Measurements from ENCODE around the gene MINDY2.
"Not testable (repeated sequence)": the region's sequence is repeated elsewhere in the genome, so short reads cannot be mapped to it uniquely, and the experiment has no call there.

MINDY2 gene

DNA sequence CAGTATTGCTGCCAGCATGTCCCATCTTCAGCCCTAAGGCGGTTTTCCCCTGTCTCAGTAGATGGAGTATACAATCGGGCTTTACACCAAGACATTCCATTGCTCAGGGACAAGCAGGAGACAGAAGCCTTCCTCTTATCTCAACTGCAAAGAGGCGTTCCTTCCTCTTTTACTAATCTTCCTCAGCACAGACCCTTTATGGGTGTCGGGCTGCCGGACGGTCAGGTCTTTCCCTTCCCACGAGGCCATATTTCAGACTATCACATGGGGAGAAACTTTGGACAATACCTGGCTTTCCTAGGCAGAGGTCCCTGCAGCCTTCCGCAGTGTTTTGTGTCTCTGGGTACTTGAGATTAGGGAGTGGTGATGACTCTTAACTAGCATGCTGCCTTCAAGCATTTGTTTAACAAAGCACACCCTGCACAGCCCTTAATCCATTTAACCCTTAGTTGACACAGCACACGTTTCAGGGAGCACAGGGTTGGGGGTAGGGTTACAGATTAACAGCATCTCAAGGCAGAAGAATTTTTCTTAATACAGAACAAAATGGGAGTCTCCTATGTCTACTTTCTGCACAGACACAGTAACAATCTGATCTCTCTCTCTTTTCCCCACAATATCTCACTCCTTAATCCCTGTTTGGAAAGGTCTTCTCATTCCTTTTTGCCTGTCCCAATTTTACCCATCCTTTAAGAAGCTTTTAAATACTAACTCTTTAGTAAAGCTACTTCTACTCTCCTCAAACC, 62.8 kb downstream of the MINDY2 start:
- not testable (repeated sequence) for DNase-seq

DNA sequence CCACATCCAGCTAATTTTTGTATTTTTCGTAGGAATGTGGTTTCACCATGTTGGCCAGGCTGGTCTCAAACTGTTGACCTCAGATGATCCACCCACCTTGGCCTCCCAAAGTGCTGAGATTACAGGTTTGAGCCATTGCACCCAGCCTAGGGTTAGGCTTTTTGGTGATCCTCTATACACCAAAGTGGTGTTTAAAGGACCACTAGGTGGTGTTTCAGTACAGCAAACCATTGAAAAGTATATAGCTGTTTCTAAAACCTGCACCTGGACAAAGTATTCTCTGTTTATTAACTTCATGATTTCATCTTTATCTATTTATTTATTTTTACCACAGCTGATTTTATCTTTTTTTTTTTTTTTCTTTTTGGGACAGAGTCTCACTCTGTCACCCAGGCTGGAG, 68.4 kb downstream of the MINDY2 start:
- DNase-seq: no peak

DNA sequence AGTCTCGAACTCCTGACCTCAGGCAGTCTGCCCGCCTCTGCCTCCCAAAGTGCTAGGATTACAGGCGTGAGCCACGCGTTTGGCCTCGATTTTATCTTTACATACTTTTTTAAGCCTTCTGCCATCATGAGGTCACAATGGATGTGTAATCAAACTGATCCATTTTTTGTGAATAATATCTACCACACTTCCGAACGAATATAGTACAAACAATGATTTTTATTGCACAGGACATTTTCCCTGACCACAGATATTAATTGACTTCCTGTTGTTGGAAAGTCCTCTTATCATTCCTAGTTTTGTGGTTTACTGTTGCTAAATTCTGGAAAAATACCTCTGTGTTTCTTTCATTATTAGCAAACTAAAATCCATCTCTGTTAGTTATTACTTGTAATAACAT, 68.9 kb downstream of the MINDY2 start:
- no peak for DNase-seq

DNA sequence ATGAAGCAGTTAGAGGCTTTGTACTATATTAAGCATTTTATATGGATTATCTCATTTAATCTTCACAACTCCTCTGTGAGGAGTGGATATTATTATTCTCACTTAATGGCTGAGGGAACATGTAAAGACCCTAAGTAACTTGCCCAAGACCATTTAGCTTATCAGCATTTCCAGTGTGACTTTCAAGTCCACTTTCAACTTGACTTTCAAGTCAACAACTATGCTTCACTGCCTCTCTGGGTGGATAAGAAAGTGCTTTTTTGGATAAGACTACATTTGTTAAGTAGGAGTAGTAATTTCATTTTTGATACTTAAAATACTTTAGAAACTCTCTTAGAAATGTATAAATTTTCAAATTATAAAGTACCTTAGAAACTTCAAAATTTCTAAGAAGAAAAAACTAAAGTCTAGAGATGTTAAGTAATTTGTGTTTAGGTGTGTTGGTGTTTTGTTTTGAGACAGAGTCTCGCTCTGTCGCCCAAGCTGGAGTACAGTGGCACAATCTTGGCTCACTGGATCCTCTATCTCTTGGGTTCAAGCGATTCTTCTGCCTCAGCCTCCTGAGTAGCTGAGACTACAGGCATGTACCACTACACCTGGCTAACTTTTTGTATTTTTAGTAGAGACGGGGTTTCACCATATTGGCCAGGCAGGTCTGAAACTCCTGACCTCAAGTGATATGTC, 71.8 kb downstream of the MINDY2 start:
- DNase-seq: no peak

DNA sequence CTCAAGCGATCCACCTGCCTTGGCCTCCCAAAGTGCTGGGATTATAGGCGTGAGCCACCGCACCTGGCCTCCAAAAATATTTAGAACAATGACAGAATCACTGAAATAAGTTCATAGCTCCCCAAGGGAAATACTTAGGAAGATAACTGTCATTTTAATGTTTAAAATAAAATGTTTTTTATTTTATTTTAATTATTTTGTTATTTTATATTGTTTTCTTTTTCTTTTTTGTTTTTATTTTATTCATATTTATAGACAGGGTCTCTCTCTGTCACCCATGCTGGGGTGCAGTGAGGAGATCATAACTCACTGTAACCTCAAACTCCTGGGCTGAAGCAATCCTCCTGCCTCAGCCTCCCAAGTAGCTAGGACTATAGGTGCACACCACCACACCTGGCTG, 80.1 kb downstream of the MINDY2 start:
- not testable (repeated sequence) for DNase-seq

DNA sequence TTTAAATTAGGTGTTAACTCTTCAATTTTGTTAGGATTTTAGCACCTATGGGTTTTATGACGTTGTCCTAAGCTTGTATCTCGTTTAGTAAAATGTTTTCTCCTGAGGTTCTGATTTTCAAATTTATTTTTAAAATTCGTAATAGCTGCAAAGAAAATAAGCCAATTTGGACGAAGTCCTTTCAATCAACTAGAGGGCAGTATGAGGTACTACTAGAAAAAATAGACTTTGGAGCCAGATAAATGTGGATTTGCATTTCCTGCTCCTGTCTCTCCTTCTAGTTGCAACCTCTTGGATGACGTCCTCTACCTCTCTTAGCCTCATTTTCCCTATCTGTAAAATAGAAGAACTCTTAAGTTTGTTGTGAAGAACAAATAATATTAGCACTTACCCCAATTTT, 81.2 kb downstream of the MINDY2 start:
- DNase-seq: no peak

DNA sequence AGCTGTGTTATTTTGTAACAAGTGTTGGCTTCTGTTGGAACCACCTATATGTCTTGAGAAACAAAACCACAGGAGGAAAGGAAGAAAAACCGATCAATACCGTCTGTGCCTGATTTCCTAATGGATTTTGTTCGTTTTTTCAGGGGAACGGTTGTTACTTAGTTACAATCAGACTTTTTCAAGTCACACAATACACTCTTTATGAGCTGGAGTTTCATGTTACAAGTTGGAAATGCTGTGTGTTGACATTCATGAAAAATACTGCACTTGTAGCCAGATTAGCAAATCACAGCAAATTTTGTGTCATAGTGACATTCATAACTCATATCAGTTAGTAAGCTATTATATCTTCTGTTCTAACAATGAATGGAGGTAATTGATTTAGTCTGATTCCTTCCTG, 83.5 kb downstream of the MINDY2 start:
- no peak for DNase-seq

DNA sequence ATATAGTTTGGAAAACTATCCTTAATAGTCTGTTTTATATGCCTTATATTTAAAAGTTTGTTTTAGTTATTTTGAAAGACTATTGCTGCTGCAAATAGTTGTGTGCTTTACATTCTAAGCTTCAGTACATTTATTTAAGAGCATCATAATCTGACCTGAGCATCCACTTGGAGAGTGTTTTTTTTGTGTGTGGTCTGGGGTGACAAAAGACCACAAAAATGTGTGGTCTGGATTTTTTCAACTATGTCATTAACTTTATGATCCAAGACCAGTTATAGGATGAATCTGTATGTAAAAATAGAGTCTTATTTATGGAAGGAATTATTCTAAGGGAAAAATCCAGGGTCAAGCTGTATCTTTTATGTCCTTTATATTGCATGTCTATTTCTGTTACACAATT, 85.0 kb downstream of the MINDY2 start:
- no peak for DNase-seq

DNA sequence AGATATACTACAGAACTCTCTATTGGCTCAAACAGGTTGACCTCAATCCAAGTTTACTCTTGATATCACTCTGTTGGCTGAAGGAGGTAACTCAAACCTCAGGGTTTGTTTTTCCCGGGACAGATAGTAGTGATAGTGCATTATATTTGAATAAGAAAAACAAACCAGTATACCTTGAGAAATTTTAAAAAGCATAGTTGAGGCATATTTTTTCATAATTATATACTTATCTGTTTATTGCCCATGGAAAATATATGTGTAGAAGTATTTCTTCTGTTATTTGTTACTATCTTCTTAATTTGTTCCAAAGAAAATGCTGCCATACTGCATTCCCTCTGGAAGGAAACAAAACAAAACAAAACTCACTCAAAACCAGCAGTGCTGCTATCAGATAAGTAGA, 85.5 kb downstream of the MINDY2 start:
- DNase-seq: not testable (repeated sequence)

DNA sequence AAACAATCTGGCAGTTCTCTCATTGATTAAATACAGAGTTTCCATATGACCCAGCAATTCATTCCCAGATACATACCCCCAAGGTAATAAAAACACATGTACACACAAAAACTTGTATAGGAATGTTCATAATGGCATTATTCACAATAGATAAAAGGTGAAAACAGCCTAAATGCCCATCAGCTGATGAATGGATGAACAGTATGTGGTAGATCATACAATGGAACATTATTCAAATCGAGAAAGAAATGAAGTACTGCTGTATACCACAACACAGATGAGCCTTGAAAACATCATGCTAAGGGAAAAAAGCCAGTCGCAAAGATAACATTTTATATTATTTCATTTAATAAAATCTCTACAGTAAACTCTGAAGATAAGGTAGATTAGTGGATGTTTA, 91.2 kb downstream of the MINDY2 start:
- DNase-seq: no peak

DNA sequence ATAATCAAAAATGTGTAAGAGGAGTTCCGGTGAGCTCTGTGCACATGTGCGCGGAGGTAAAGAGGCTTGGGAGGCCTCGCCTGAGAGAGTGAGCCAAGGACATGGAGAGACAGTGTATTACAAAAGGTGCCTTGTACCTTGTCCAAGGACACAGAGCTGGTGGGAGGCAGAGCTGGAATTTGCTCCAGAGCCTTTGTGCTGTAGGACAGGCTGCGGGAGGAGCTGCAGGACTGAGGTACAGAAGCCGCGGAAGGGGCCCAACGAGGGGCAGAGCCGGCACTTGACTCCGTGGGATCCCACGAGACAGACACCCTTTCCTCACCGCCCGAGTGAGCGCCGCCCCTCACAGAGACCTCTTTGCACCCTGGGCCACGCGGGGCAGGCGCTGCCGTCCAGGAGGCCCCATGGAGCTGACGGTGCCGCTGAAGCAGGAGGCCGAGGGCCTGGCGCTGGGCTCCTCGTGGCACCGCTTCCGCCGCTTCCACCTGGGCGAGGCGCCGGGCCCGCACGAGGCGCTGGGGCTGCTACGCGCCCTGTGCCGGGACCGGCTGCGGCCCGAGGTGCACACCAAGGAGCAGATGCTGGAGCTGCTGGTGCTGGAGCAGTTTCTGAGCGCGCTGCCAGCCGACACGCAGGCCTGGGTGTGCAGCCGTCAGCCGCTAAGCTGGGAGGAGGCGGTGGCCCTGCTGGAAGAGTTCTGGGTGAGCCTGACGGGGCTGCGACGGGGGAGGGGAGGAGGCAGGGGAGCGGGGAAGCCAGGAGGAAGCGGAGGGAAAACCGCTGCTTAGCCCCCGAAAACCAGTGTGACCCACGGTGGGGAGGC, 93.7 kb downstream of the MINDY2 start:
- DNase-seq: no peak

DNA sequence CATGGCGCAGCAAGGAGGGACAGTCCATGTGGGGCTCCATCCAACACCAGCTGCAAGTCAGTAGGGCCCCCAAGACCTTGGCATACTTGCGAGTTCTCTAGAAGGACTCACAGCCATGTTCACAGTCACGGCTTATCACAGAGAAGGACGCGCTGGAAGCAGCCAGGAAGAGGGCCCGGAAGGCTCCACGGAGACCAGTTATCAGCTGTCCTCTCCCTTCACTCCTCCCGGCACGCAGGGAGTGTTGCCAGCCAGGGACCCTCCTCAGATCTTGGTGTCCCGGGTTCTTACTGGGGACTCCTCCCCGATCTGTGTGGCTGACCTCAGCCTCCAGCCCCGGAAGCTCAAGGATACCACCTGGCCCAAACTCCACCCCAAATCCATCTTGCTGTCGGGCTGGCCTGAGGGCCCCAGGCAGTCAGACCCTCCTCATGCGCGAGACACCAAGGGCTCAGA, 94.4 kb downstream of the MINDY2 start:
- DNase-seq: no peak

DNA sequence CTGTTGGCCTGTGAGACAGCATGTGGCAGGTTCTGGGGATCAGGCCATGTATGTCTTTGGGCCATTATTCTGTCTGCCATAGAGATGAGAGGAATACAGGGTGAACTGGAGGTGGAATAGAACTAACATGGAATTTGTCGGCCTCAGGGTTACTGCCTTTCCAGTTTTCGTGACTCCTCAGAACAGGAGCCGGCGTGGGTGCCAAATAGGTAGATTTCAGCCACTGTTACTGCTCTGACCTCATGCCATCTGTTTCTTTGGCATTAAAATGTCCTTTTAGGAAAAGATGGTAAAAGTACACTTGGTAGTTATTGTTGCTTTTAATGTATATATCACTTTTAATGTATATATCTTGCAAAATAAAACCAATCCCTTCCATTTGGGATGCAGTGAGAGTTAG, 96.8 kb downstream of the MINDY2 start:
- no peak for DNase-seq

DNA sequence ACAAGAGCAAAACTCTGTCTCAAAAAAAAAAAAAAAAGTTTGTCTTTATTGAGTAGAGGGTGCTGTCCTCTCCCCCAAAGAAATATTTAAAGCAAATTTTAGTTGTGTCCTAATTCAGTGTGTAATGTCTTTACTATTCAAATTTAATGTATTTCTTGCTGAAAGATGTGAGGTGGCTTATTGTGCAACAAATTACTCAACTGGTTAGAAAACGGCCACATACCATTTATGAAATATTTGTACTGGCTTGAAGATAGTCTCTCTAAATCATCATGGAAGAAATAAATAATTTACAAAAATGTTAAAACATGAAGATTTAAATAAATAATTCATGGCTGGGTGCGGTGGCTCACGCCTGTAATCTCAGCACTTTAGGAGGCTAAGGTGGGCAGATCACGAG, 99.3 kb downstream of the MINDY2 start:
- no peak for DNase-seq

DNA sequence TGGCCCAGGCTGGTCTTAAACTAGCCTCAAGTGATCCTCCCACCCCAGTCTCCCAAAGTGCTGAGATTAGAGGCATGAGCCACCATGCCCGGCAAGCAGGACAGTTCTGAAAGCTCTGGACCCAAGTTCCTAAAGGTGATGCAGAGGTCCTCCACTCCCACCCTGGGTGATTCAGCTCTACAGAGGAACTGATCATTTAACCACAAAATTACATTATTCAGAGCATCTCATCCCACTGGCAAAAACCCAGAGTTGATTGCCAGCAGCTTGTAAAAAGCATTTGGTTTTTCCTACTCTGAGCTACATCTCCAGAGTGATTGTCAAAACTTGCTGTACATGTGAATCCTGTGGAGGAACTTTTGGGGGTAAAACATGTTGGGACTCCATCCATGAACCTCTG, 102.2 kb downstream of the MINDY2 start:
- DNase-seq: no peak

DNA sequence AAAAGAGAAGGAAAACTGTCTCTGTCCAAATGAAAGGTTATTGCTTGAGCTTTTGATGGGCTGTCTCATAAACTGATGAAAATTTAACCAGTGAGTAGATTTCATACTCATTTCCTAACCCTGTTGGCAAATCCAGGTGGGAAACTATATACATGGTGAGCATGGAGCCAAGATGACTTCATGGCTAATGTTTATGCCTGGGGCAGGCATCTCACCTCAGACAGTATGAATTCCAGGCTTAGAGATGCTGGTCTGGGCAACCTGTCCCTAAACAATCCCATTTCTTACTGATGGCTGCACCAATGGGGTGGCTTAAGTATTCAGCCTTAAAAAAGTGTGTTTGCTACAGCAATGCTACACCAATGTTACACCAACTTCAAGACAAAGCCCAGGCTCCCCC, 104.2 kb downstream of the MINDY2 start:
- no peak for DNase-seq

DNA sequence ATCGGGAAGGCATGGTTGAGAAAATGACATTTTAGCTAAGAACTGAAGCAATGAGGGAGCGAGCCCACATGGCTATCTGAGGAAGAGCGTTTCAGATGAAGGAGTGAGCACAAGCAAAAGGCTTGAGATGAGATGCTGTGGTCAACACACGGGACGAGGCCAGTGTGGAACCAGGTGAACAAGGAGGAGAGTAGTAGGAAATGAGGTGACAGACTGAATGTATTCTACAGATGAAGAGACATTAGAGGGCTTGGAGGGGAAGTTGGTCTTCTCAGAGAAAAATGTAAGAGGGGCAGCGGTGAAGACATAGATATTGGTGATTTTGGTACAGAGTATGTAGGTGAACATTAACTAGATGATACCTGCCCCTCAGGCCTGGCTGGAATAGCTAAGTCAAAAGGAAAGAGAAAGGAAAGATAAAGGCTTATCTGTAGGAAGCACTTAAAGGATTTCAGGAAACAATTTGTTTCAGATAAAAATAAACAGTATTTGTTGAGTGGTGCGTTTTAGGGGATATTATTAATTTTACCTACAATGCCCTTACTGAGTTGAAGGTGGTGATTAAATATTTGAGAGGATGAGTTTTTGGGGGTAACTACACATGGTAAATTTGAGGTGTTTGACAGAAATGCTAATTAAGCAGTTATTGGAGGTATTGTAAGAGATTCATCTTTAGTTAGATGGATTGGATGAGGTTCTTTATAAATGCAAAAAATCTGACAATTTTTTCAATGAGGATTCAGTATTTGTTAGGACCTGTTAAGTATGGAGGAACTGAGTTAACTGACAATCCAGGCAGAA, 105.4 kb downstream of the MINDY2 start:
- no peak for DNase-seq

DNA sequence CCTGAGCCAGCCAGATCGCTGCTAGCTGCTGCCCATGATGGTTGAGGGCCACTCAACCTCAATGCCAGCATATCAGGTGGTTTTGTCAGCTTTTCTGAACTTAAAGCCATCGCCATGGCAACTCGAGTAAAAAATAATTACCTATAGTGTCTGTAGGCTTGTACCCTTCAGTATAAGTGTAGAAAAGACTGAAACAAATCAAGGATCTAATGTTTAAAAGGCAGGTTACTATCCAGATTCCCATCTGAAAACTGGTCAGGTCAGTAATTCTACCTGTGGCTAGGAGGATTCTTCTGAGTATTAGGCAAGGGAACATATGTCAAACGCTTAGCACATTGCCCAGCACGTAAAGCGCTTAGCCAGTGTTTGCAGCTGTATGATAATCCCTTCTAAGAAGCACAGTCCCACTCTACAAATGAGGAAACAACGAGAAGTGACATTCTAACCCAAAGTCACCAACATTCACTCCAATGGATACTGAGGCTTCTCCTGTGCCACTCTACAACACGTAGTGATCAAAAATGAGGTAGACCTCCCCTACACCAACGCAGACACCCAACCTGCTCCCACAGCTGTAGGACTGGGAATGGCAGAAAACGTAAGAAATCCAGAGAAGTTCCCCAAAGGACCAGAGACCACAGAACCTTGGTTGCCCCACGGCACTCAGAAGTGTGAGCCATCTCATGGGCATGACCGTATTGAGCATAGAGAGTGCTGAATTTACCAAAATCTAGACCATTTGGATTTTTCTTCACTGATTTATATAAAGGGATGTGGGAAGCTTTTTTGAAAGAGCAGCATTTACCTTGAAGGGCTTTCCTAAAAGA, 107.1 kb downstream of the MINDY2 start:
- no peak for DNase-seq

DNA sequence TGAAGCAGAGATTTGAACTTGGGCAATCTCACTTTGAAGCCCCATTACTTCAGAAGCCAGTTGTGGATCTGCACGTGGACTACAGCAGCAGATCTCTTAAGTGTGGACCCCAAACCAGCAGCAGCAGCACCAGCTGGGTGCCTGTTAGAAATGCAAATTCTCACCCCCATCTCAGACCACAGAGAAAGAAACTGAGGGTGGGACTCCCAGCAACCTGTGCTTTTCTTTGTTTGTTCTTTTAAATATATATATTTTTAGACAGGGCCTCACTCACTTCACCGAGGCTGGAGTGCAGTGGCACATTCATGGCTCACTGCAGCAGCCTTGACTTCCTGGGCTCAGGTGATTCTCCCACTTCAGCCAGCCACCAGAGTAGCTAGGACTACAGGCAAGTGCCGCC, 109.2 kb downstream of the MINDY2 start:
- DNase-seq: no peak

DNA sequence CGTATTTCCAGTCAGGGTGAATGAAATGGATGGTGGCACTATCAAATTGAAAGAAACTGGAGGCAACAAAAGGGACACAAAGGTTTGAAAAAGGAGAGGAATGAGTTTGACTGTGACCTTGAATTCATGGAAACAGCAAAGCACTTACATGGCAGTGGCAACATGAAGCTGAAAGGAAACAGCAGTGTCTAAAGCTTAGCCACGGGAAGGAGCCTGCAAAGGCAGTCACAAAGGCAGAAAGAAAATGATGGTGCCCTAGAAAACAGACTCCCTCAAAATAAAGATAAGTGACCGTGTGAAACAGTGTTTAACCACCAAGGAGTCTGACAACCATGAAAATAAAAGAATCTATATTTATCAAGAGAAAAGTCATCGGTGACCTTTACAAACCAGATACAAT, 111.1 kb downstream of the MINDY2 start:
- DNase-seq: no peak

DNA sequence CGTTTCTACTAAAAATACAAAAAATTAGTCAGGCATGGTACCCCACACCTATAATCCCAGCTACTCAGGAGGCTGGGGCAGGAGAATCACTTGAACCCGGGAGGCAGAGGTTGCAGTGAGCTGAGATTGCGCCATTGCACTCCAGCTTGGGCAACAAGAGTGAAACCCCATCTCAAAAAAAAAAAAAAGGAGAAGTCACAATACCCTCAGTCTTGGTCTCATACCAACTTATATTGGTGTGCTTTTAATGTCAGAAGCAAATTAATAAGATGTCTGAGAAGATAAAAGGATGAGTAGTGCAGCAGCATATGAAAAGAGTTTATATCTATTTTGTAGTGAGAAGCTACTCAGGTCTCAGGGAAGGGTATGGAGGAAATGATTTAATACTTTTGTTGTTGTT, 112.8 kb downstream of the MINDY2 start:
- not testable (repeated sequence) for DNase-seq

DNA sequence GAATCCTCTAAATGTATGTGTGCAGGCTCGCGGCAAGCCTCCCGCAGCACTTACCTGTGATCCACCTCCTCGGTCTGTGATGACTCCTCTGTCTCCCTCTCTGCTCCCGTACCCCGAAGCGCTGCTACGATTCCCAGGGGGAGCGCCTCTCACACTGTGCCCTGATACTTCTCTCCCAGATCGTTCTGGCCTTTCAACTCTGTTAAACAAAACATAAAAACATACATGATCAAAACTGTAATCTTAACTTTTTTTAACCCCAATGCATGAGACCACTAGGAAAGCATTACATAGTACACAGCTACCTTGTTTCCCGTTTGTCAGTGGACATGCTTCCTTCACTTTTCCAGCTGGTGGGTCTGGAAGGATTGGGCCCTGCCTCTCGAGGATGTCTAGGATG, 115.8 kb downstream of the MINDY2 start:
- DNase-seq: no peak
